HG03520 (cell line): ENCODE measurements around the gene RANBP9.

Source experiments
- ATAC-seq: cut with Tn5 transposase; IDR thresholded peaks from one replicate; pipeline ENCODE4 v1.9.1; 2021; ENCODE audit warnings: mild to moderate bottlenecking, moderate library complexity; ENCODE audit not compliant: unreplicated experiment

Gene RANBP9

DNA sequence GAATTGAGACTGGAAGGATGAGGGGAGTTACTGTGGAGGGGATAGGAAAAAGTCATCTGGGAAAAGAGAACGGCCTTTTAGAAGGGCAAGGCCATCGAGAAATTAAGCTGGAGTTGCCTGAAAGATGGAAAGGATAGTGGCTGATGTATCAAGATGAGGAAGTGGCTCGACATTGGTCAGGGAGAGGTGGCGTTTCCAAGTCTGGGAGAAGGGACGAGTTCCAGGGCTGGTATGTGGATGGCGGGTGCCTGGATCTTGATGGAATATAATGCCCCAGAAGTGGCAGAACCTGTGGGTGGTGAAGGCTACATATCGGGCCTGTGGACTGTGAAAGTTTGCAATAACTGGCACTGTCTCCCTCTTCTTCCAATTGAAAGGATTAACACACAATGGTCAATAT is 139.4 kb downstream of the RANBP9 start:
- no peak for ATAC-seq
